Smooth muscle cell (in vitro differentiated cells): ENCODE data around the gene KASH5. TPM values are rescaled to one million over a fixed set of nuclear protein-coding genes. Genes with fewer than 3 reads are reported as not detected.

Experiments used
- DNase-seq: peaks from one replicate; lab custom pipeline; 2025; ENCODE audit not compliant: unreplicated experiment; lab: John Stamatoyannopoulos, UW
- H2AFZ ChIP-seq: fragments of 200-600 bp; sonication (generic); 2 replicates; pipeline ENCODE4 v1.6.0; 2016; ENCODE audit warnings: antibody characterized with exemption, low read depth, mild to moderate bottlenecking
- H3F3A ChIP-seq: fragments of 200-600 bp; sonication (generic); 2 replicates; pipeline ENCODE4 v1.6.0; 2017; ENCODE audit warnings: antibody characterized with exemption, low read depth
- H3K27ac ChIP-seq: fragments of 200-600 bp; sonication (generic); 2 replicates; pipeline ENCODE4 v1.5.1; 2016; ENCODE audit warnings: low read depth, mild to moderate bottlenecking
- H3K27me3 ChIP-seq: fragments of 200-600 bp; sonication (generic); 2 replicates; pipeline ENCODE4 v1.6.1; 2016; ENCODE audit warnings: low read depth, mild to moderate bottlenecking
- H3K36me3 ChIP-seq: fragments of 200-600 bp; sonication (generic); 2 replicates; pipeline ENCODE4 v1.5.1; 2016; ENCODE audit warnings: low read depth
- H3K4me1 ChIP-seq: fragments of 200-600 bp; sonication (generic); 2 replicates; pipeline ENCODE4 v1.5.1; 2016; ENCODE audit warnings: low read depth
- H3K4me2 ChIP-seq: fragments of 200-600 bp; sonication (generic); 2 replicates; pipeline ENCODE4 v1.6.0; 2016; ENCODE audit warnings: mild to moderate bottlenecking
- H3K4me3 ChIP-seq: fragments of 200-600 bp; sonication (generic); 2 replicates; pipeline ENCODE4 v1.5.1; 2016; ENCODE audit warnings: mild to moderate bottlenecking
- H3K79me2 ChIP-seq: fragments of 200-600 bp; sonication (generic); 2 replicates; pipeline ENCODE4 v1.6.0; 2016; ENCODE audit warnings: low read depth, mild to moderate bottlenecking
- H3K9ac ChIP-seq: fragments of 200-600 bp; sonication (generic); 2 replicates; pipeline ENCODE4 v1.6.0; 2016; ENCODE audit warnings: low read depth
- H3K9me3 ChIP-seq: fragments of 200-600 bp; sonication (generic); replicated peaks from 2 replicates; pipeline ENCODE4 v1.5.1; 2016; ENCODE audit warnings: low read depth
- H4K20me1 ChIP-seq: fragments of 200-600 bp; sonication (generic); 2 replicates; pipeline ENCODE4 v1.6.0; 2016; ENCODE audit warnings: low read depth
- WGBS: methylation state at CpG from one replicate; pipeline ENCODE4 v1.1.7; 2016; ENCODE audit warnings: low lambda C conversion rate; 5-methylcytosine and 5-hydroxymethylcytosine counted together
- polyA plus RNA-seq: library from polyadenylated mRNA; unstranded; fragments of >200 nt; fragmentation: Nextera tagmentation; extraction: Ambion mirVana; gene quantifications from 2 replicates; pipeline ENCODE4 v1.2.1, GENCODE V29; 2016
- total RNA-seq: library from RNA; depleted of rRNA; stranded (reverse); fragments of >200 nt; gene quantifications from 2 replicates; pipeline ENCODE4 v1.2.3, GENCODE V29; 2014
- TF ChIP-seq, protein P1 (sequence below): fragments of 200-600 bp; sonication (generic); IDR thresholded peaks from 2 replicates; pipeline ENCODE4 v1.5.1; 2017; ENCODE audit warnings: borderline replicate concordance, mild to moderate bottlenecking, antibody characterized with exemption; ENCODE audit not compliant: insufficient read depth, poor library complexity, severe bottlenecking

The KASH5 gene
- total and polyA plus RNA-seq, 2 experiments from 2014 or later: not detected

DNA sequence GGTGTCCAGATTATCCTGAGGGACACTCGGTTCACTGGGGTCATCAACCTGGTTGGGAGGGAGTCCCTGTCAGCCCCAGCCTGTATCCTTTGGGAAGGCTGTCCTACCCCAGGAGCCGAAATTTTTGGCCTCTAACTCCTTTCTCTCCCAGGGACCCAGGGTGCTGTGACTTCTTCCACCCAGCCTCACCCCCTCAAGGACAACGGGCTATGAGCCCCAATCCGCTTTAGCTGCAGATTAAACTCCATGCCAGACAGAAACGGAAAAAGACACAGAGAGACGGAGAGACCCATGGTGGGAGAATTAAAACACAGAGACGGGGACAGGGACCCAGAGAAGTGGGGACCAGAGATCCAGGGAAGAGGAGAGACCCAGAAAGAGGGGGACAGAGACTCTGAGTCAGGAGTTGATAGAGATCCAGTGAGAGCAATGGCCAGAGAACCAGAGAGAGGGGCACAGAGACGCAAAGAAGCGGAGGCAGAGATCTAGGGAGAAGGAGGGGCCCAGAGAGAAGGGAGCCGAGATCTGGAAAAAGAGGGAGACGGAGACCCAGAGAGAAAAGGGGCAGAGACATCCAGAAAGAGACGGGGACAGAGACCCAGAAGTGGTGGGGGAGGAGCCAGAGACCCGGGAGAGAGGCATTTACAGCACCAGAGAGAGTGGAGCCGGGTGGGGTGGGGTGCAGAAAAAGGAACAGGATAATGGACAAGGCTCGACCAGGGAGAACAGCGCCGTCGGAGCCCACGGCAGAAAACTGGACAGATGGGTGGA is 52.6 kb downstream of the KASH5 start:
- H3K27ac ChIP-seq: no peak overlapping the region
- H3K9me3 ChIP-seq: no peaks in the 10 kb centered on the region
- DNase-seq: no peak
- no peaks in the 10 kb centered on the region for H4K20me1 ChIP-seq
- H3K36me3 ChIP-seq: no peaks in the 10 kb centered on the region
- WGBS: 43% methylated on average over 19 of the region's 19 CpGs
- H3K9ac ChIP-seq: no peak overlapping the region
- H3K79me2 ChIP-seq: no peaks in the 10 kb centered on the region
- no peak overlapping the region for H3K4me3 ChIP-seq
- H3K27me3 ChIP-seq: peaks cover 69% of the 10 kb centered on the region
- H2AFZ ChIP-seq: no peak overlapping the region
- H3K4me2 ChIP-seq: peak overlapping the region; percentile 96
- peaks cover 8% of the 10 kb centered on the region for H3F3A ChIP-seq
- H3K4me1 ChIP-seq: peaks cover 6% of the 10 kb centered on the region
- TF ChIP-seq, protein P1, sequence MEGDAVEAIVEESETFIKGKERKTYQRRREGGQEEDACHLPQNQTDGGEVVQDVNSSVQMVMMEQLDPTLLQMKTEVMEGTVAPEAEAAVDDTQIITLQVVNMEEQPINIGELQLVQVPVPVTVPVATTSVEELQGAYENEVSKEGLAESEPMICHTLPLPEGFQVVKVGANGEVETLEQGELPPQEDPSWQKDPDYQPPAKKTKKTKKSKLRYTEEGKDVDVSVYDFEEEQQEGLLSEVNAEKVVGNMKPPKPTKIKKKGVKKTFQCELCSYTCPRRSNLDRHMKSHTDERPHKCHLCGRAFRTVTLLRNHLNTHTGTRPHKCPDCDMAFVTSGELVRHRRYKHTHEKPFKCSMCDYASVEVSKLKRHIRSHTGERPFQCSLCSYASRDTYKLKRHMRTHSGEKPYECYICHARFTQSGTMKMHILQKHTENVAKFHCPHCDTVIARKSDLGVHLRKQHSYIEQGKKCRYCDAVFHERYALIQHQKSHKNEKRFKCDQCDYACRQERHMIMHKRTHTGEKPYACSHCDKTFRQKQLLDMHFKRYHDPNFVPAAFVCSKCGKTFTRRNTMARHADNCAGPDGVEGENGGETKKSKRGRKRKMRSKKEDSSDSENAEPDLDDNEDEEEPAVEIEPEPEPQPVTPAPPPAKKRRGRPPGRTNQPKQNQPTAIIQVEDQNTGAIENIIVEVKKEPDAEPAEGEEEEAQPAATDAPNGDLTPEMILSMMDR: no peak

DNA sequence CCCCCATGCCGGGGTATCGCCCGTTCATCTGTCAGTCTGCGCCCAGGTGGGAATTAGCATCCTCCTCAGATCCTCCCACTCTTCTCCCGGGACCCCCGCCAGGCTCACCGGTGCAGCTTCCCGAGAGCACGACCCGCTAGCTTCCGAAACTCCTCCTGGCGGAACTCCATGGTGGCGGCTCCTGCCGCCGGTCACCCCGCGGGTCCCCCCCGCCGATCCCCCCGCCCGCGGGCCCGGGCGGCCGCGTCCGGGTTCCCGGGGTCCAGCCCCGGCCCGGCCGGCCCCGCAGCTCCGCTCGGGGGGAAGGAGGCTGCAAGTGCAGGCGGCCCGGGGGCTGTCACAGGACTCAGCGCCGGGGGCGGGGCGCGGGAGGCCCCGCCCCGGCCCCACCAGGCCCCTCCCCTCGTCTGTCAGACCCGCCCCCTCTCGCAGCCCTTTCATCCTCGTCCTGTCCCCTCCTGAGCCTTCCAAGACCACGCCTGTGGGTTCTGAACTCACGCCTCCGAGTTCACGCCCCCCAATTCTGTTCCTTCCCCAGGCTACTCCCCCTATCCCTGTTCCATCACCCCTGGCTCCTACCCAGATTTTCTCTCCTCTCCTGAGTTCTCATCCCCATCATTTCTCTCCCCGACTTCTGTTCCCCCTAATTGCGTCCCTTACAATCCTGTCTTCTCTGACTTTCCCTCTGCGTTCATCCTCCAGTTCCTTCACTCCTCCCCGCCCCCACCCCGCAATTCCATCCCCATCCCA is 53.3 kb downstream of the KASH5 start, which contains the start of gene SLC17A7:
SLC17A7 (minus strand) TSS at position 318 of the 750 bp plus-strand sequence; CDS start at position 170, 148 bp downstream.
- WGBS: 3% methylated on average over 37 of the region's 56 CpGs
- peak within 1 kb of the TSS; percentile 96 for H3K4me2 ChIP-seq
- no peak within 1 kb of the TSS for H3K9ac ChIP-seq
- no peak for DNase-seq
- no peak within 1 kb of the TSS for H3K27ac ChIP-seq
- no peaks in the 10 kb centered on the region for H3K36me3 ChIP-seq
- peak within 1 kb of the TSS; percentile 76 for H3K4me3 ChIP-seq
- peaks cover 8% of the 10 kb centered on the region for H3F3A ChIP-seq
- no peaks in the 10 kb centered on the region for H3K9me3 ChIP-seq
- no peaks in the 10 kb centered on the region for H3K79me2 ChIP-seq
- H3K27me3 ChIP-seq: peaks cover 61% of the 10 kb centered on the region
- no peaks in the 10 kb centered on the region for H4K20me1 ChIP-seq
- no peak within 1 kb of the TSS for H2AFZ ChIP-seq
- TF ChIP-seq, protein P1: no peak
- peaks cover 6% of the 10 kb centered on the region for H3K4me1 ChIP-seq

DNA sequence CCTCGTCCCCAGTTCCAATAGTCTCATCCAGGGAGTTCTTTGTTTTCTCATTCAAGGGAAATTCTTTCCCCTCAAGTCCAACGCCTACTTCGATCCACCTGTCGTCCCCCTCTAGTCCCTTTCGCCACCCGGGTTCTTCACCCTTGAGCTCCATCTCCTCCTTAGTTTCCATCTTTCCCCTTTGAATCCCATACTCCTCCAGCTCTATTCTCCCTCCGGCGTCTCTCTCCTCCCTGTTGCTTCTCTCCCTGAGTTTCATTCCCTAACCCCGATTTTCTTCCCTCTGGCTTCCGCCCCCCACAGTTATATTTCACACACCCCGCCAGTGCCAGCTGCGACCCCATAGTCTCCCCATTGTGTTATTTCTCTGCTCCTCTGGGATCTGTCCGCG is 53.9 kb downstream of the KASH5 start:
- no peaks in the 10 kb centered on the region for H3K9me3 ChIP-seq
- no peak overlapping the region for H2AFZ ChIP-seq
- H3K4me3 ChIP-seq: peak overlapping the region; percentile 76
- no peak overlapping the region for H3K27ac ChIP-seq
- H3K79me2 ChIP-seq: no peaks in the 10 kb centered on the region
- no peaks in the 10 kb centered on the region for H4K20me1 ChIP-seq
- H3K9ac ChIP-seq: no peak overlapping the region
- peaks cover 8% of the 10 kb centered on the region for H3F3A ChIP-seq
- WGBS: 25% methylated on average over 14 of the region's 14 CpGs
- peaks cover 55% of the 10 kb centered on the region for H3K27me3 ChIP-seq
- no peak for DNase-seq
- TF ChIP-seq, protein P1: no peak
- H3K4me2 ChIP-seq: peak overlapping the region; percentile 96
- H3K36me3 ChIP-seq: no peaks in the 10 kb centered on the region
- peaks cover 6% of the 10 kb centered on the region for H3K4me1 ChIP-seq
